Suprapubic skin (tissue), 4 donors: ENCODE results near the gene B3GALT5.

Experiments used
- CTCF ChIP-seq, 2 donors: fragments of 200-600 bp in 1 of 2; fragments of 450-650 bp in 1 of 2; sonication (generic) in 1 of 2; IDR thresholded peaks; one replicate each; pipeline ENCODE4 v1.5.1; 2016 to 2019; ENCODE audit warnings: antibody characterized with exemption in 2 of 2, mild to moderate bottlenecking in 1 of 2, moderate library complexity in 1 of 2
- POLR2A ChIP-seq, 2 donors: fragments of 450-650 bp; IDR thresholded peaks; one replicate each; pipeline ENCODE4 v1.6.1; 2017; ENCODE audit warnings: antibody characterized with exemption in 2 of 2, mild to moderate bottlenecking in 2 of 2, moderate library complexity in 2 of 2
- POLR2AphosphoS5 ChIP-seq, 3 donors: sonication (generic); formaldehyde crosslinking; IDR thresholded peaks; one replicate each; pipeline ENCODE4 v1.6.1; 2017; ENCODE audit warnings: antibody characterized with exemption in 3 of 3

DNA sequence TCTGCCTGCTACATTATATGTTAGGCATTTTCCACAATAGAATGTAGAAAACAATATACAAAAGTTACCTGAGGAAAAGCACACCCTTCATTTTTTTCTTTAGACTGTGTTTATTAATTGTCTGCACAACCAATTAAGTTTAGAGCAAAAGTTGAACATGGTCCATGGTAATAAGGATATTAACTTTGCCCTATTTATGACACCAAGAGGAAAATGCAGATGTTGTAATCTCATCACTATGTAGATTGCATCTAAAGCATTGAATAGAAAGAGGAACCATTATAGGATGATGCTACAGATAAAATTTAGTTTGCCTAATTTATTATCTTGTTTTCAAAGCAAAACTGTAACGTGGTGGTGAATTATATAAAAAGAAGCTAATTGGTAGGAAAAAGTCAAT is 72.5 kb downstream of the B3GALT5 start:
- TF ChIP-seq CTCF (IDR thresholded peaks at IDR 0.05): no peak
- TF ChIP-seq POLR2AphosphoS5 (IDR thresholded peaks at IDR 0.05): no peak
- no peak for TF ChIP-seq POLR2A (IDR thresholded peaks at IDR 0.05)
